HEK293T (cell line): Measurements from ENCODE around the gene OR2G3.

Source experiments
- BHLHE40 ChIP-seq: fragments of 450-650 bp; IDR thresholded peaks from 2 replicates; pipeline ENCODE4 v1.6.1; 2016; ENCODE audit warnings: mild to moderate bottlenecking, moderate library complexity, borderline replicate concordance
- FOXM1 ChIP-seq: fragments of 450-650 bp; IDR thresholded peaks from 2 replicates; pipeline ENCODE4 v1.6.1; 2017; ENCODE audit warnings: mild to moderate bottlenecking, borderline replicate concordance
- TARDBP ChIP-seq: fragments of 450-650 bp; IDR thresholded peaks from 2 replicates; pipeline ENCODE4 v1.6.1; 2016

DNA sequence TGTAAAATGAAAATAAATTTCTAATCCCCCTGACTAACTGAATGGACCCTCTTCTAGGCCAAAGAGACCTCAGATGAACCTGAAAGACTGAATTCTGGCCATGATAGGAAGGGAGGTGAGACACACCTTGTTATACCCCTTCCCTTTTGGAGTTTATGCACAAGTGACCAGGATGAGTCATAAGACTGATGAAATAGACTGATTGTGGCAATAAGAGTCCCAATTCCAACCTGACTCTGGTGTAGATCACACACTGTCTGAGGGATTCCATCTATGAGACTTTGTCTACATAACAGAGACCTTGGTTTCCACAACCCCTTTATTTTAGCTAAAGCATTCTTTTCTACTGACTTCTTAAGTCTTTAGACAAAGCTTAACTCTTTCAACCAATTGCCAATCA, 30.7 kb upstream of the OR2G3 start:
- no peak for TF ChIP-seq TARDBP
- TF ChIP-seq FOXM1: no peak
- no peak for TF ChIP-seq BHLHE40
